ENCODE data around the gene GGA2.

The GGA2 gene

GRCh38 chr16:23495671-23496070 is 14.6 kb downstream of the GGA2 start:
- H2BK5ac ChIP-seq (ENCODE audit: low read depth, low read length, poor library complexity), result no peak overlapping the region
- no peak overlapping the region for H4K12ac ChIP-seq (ENCODE audit: low read depth, low read length)
- no peak overlapping the region for H3K4ac ChIP-seq (ENCODE audit: low read depth, low read length)
- no peaks in the 10 kb centered on the region for H3K79me1 ChIP-seq (ENCODE audit: low read length)
- no peak overlapping the region for H4K8ac ChIP-seq (ENCODE audit: low read depth, low read length)
- no peak overlapping the region for H3K14ac ChIP-seq (ENCODE audit: low read length)
- H3K9ac ChIP-seq (ENCODE audit: low read length), result no peak overlapping the region
- H3K4me2 ChIP-seq (ENCODE audit: low read length), result no peak overlapping the region
- H3K36me3 ChIP-seq (ENCODE audit: control insufficient read depth in 1 of 2, insufficient read depth in 2 of 2, low read length in 2 of 2), result peaks cover 31 to 32% of the 10 kb centered on the region in 2 experiments
- no peak overlapping the region for H2AFZ ChIP-seq (ENCODE audit: insufficient read depth, low read length, poor library complexity)
- WGBS (ENCODE audit: extremely low coverage, insufficient coverage, insufficient read length), result no CpG with 5 or more reads among the region's 4 CpGs
- peaks cover 16 to 17% of the 10 kb centered on the region in 2 experiments for H3K4me1 ChIP-seq (ENCODE audit: control insufficient read depth in 1 of 2, insufficient read depth in 2 of 2, low read length in 2 of 2)
- DNase-seq, result no peak
- H3K27me3 ChIP-seq (ENCODE audit: insufficient read depth, low read length), result no peaks in the 10 kb centered on the region
- H3K79me2 ChIP-seq (ENCODE audit: control insufficient read depth, insufficient read depth, low read length, poor library complexity), result no peaks in the 10 kb centered on the region
- H3K23ac ChIP-seq (ENCODE audit: low read length), result no peak overlapping the region
- H3K9me3 ChIP-seq (ENCODE audit: insufficient read depth, low read depth, low read length), result peaks cover 2% of the 10 kb centered on the region
- no peak overlapping the region for H4K91ac ChIP-seq (ENCODE audit: low read depth, low read length)
- H2BK120ac ChIP-seq (ENCODE audit: insufficient read depth, low read length, poor library complexity), result no peak overlapping the region
- H3K27ac ChIP-seq (ENCODE audit: low read depth, low read length), result no peak overlapping the region
- H2BK12ac ChIP-seq (ENCODE audit: low read length), result no peak overlapping the region
- H3K18ac ChIP-seq (ENCODE audit: low read length), result no peak overlapping the region
- no peak overlapping the region for H2AK5ac ChIP-seq (ENCODE audit: low read length)
- no peak overlapping the region for H3K4me3 ChIP-seq (ENCODE audit: low read depth, low read length)

GRCh38 chr16:23494188-23494587 is 16.1 kb downstream of the GGA2 start:
- H3K14ac ChIP-seq (ENCODE audit: low read length), result no peak overlapping the region
- no peak overlapping the region for H4K12ac ChIP-seq (ENCODE audit: low read depth, low read length)
- H3K23ac ChIP-seq (ENCODE audit: low read length), result no peak overlapping the region
- peaks cover 2% of the 10 kb centered on the region for H3K9me3 ChIP-seq (ENCODE audit: insufficient read depth, low read depth, low read length)
- H3K4me2 ChIP-seq (ENCODE audit: low read length), result no peak overlapping the region
- WGBS (ENCODE audit: extremely low coverage, insufficient coverage, insufficient read length), result no CpG with 5 or more reads among the region's 11 CpGs
- no peaks in the 10 kb centered on the region for H3K27me3 ChIP-seq (ENCODE audit: insufficient read depth, low read length)
- H2BK120ac ChIP-seq (ENCODE audit: insufficient read depth, low read length, poor library complexity), result no peak overlapping the region
- H2BK12ac ChIP-seq (ENCODE audit: low read length), result no peak overlapping the region
- no peak overlapping the region for H2BK5ac ChIP-seq (ENCODE audit: low read depth, low read length, poor library complexity)
- peaks cover 16 to 17% of the 10 kb centered on the region in 2 experiments for H3K4me1 ChIP-seq (ENCODE audit: control insufficient read depth in 1 of 2, insufficient read depth in 2 of 2, low read length in 2 of 2)
- no peaks in the 10 kb centered on the region for H3K79me1 ChIP-seq (ENCODE audit: low read length)
- H2AK5ac ChIP-seq (ENCODE audit: low read length), result no peak overlapping the region
- H3K9ac ChIP-seq (ENCODE audit: low read length), result no peak overlapping the region
- H3K79me2 ChIP-seq (ENCODE audit: control insufficient read depth, insufficient read depth, low read length, poor library complexity), result no peaks in the 10 kb centered on the region
- H3K4ac ChIP-seq (ENCODE audit: low read depth, low read length), result no peak overlapping the region
- no peak overlapping the region for H4K8ac ChIP-seq (ENCODE audit: low read depth, low read length)
- no peak for DNase-seq
- peaks cover 32 to 36% of the 10 kb centered on the region in 2 experiments for H3K36me3 ChIP-seq (ENCODE audit: control insufficient read depth in 1 of 2, insufficient read depth in 2 of 2, low read length in 2 of 2)
- H3K4me3 ChIP-seq (ENCODE audit: low read depth, low read length), result no peak overlapping the region
- no peak overlapping the region for H3K18ac ChIP-seq (ENCODE audit: low read length)
- H4K91ac ChIP-seq (ENCODE audit: low read depth, low read length), result no peak overlapping the region
- no peak overlapping the region for H3K27ac ChIP-seq (ENCODE audit: low read depth, low read length)
- H2AFZ ChIP-seq (ENCODE audit: insufficient read depth, low read length, poor library complexity), result no peak overlapping the region

- no peak overlapping the region for H3K4me3 ChIP-seq (ENCODE audit: low read depth, low read length)
- no peaks in the 10 kb centered on the region for H3K79me1 ChIP-seq (ENCODE audit: low read length)
- H4K12ac ChIP-seq (ENCODE audit: low read depth, low read length), result no peak overlapping the region
- peak overlapping the region; percentile 26 for H4K91ac ChIP-seq (ENCODE audit: low read depth, low read length)
- H3K23ac ChIP-seq (ENCODE audit: low read length), result no peak overlapping the region
- no peaks in the 10 kb centered on the region for H3K79me2 ChIP-seq (ENCODE audit: control insufficient read depth, insufficient read depth, low read length, poor library complexity)
- no peaks in the 10 kb centered on the region for H3K27me3 ChIP-seq (ENCODE audit: insufficient read depth, low read length)
- no peak overlapping the region for H3K14ac ChIP-seq (ENCODE audit: low read length)
- no peak overlapping the region for H2BK12ac ChIP-seq (ENCODE audit: low read length)
- H4K8ac ChIP-seq (ENCODE audit: low read depth, low read length), result no peak overlapping the region
- H3K4me2 ChIP-seq (ENCODE audit: low read length), result no peak overlapping the region
- peaks cover 2% of the 10 kb centered on the region for H3K9me3 ChIP-seq (ENCODE audit: insufficient read depth, low read depth, low read length)
- no peak overlapping the region for H3K4ac ChIP-seq (ENCODE audit: low read depth, low read length)
- H3K27ac ChIP-seq (ENCODE audit: low read depth, low read length), result peak overlapping the region; percentile 3
- H2BK5ac ChIP-seq (ENCODE audit: low read depth, low read length, poor library complexity), result no peak overlapping the region
- peaks cover 5% of the 10 kb centered on the region in 2 experiments for H3K4me1 ChIP-seq (ENCODE audit: control insufficient read depth in 1 of 2, insufficient read depth in 2 of 2, low read length in 2 of 2)
- H3K9ac ChIP-seq (ENCODE audit: low read length), result no peak overlapping the region
- H2BK120ac ChIP-seq (ENCODE audit: insufficient read depth, low read length, poor library complexity), result no peak overlapping the region
- H2AFZ ChIP-seq (ENCODE audit: insufficient read depth, low read length, poor library complexity), result no peak overlapping the region
- peak; percentile 12 to 56 for DNase-seq
- peaks cover 46 to 56% of the 10 kb centered on the region in 2 experiments for H3K36me3 ChIP-seq (ENCODE audit: control insufficient read depth in 1 of 2, insufficient read depth in 2 of 2, low read length in 2 of 2)
- H2AK5ac ChIP-seq (ENCODE audit: low read length), result no peak overlapping the region
- H3K18ac ChIP-seq (ENCODE audit: low read length), result no peak overlapping the region
- no CpG with 5 or more reads among the region's 14 CpGs for WGBS (ENCODE audit: extremely low coverage, insufficient coverage, insufficient read length)
Measured at GRCh38 chr16:23491490-23492391, 18.6 kb downstream of the GGA2 start.

DNA sequence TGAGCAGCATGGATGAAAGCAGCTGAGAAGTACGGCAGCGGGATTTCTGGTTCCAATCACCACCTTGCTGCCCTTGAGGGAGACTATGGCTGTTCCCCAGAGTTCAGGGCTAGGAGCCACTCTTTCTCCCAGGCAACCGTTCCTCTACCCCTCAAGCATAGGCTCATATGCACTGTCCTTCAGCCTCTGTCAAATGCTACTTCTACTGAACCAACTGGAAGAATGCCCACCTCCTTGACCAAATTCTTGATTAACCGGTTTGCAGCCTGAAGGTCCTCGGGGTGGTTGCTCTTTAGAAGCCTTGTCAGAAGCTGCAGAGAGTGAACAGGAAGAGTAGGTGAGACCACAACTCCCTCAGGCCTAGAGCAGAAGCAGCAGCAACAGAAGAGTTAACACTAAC is 23.8 kb downstream of the GGA2 start:
- WGBS (ENCODE audit: extremely low coverage, insufficient coverage, insufficient read length), result no CpG with 5 or more reads among the region's 5 CpGs
- H2AK5ac ChIP-seq (ENCODE audit: low read length), result no peak overlapping the region
- H3K9ac ChIP-seq (ENCODE audit: low read length), result no peak overlapping the region
- H3K23ac ChIP-seq (ENCODE audit: low read length), result no peak overlapping the region
- no peak overlapping the region for H2BK120ac ChIP-seq (ENCODE audit: insufficient read depth, low read length, poor library complexity)
- no peak overlapping the region for H2AFZ ChIP-seq (ENCODE audit: insufficient read depth, low read length, poor library complexity)
- no peak for DNase-seq
- no peak overlapping the region for H4K12ac ChIP-seq (ENCODE audit: low read depth, low read length)
- no peaks in the 10 kb centered on the region for H3K9me3 ChIP-seq (ENCODE audit: insufficient read depth, low read depth, low read length)
- no peak overlapping the region for H3K4ac ChIP-seq (ENCODE audit: low read depth, low read length)
- H3K14ac ChIP-seq (ENCODE audit: low read length), result no peak overlapping the region
- no peaks in the 10 kb centered on the region for H3K79me1 ChIP-seq (ENCODE audit: low read length)
- no peak overlapping the region for H2BK12ac ChIP-seq (ENCODE audit: low read length)
- no peak overlapping the region for H3K4me2 ChIP-seq (ENCODE audit: low read length)
- H3K36me3 ChIP-seq (ENCODE audit: control insufficient read depth in 1 of 2, insufficient read depth in 2 of 2, low read length in 2 of 2), result peaks cover 45 to 65% of the 10 kb centered on the region in 2 experiments
- H2BK5ac ChIP-seq (ENCODE audit: low read depth, low read length, poor library complexity), result no peak overlapping the region
- H3K27me3 ChIP-seq (ENCODE audit: insufficient read depth, low read length), result no peaks in the 10 kb centered on the region
- H3K79me2 ChIP-seq (ENCODE audit: control insufficient read depth, insufficient read depth, low read length, poor library complexity), result no peaks in the 10 kb centered on the region
- no peak overlapping the region for H3K4me3 ChIP-seq (ENCODE audit: low read depth, low read length)
- no peak overlapping the region for H4K8ac ChIP-seq (ENCODE audit: low read depth, low read length)
- no peaks in the 10 kb centered on the region for H3K4me1 ChIP-seq (ENCODE audit: control insufficient read depth in 1 of 2, insufficient read depth in 2 of 2, low read length in 2 of 2)
- no peak overlapping the region for H3K27ac ChIP-seq (ENCODE audit: low read depth, low read length)
- no peak overlapping the region for H3K18ac ChIP-seq (ENCODE audit: low read length)
- no peak overlapping the region for H4K91ac ChIP-seq (ENCODE audit: low read depth, low read length)
